HUDEP-2 (cell line): ENCODE measurements around the gene LDHD.
"Not testable (repeated sequence)": the region's sequence is repeated elsewhere in the genome, so short reads cannot be mapped to it uniquely, and the experiment has no call there.

Source experiments
- DNase-seq, 76 experiments: peaks; one replicate each; lab custom pipeline; 2025; ENCODE audit not compliant: unreplicated experiment in 76 of 76; lab: John Stamatoyannopoulos, UW

The LDHD gene

GRCh38 chr16:75116081-75116910 is at the start of gene LDHD:
Gene LDHD (minus strand): TSS chr16:75116780. CDS start chr16:75116720, 60 bp downstream.
- peak in 63 of 76 experiments; percentile 9 to 75 (median 50) for DNase-seq

- DNase-seq, result no peak
Measured at GRCh38 chr16:75160386-75160785, 43.8 kb upstream of the LDHD start.

- DNase-seq, result no peak
Measured at GRCh38 chr16:75152635-75153034, 36.1 kb upstream of the LDHD start.

GRCh38 chr16:75151798-75152197 is 35.2 kb upstream of the LDHD start:
- DNase-seq, result no peak

- peak; percentile 44 to 93 (median 86) for DNase-seq
Measured at GRCh38 chr16:75148311-75149195, 32.0 kb upstream of the LDHD start, which contains the start of gene ZFP1. Gene ZFP1 (plus strand): TSS chr16:75148524. CDS start chr16:75152952, 4,428 bp downstream.

GRCh38 chr16:75147968-75148310 is 31.4 kb upstream of the LDHD start:
- no peak for DNase-seq

GRCh38 chr16:75143941-75144340 is 27.4 kb upstream of the LDHD start:
- no peak for DNase-seq

- no peak for DNase-seq
Measured at GRCh38 chr16:75139498-75139897, 22.9 kb upstream of the LDHD start.

GRCh38 chr16:75138636-75139035 is 22.1 kb upstream of the LDHD start:
- DNase-seq, result no peak

GRCh38 chr16:75138233-75138632 is 21.7 kb upstream of the LDHD start:
- DNase-seq, result no peak

GRCh38 chr16:75131081-75131480 is 14.5 kb upstream of the LDHD start:
- DNase-seq, result no peak

GRCh38 chr16:75130150-75130771 is 13.7 kb upstream of the LDHD start:
- DNase-seq, result peak in 5 of 76 experiments; percentile 2 to 38 (median 11)

- DNase-seq, result not testable (repeated sequence)
Measured at GRCh38 chr16:75129421-75130149, 13.0 kb upstream of the LDHD start.

- no peak for DNase-seq
Measured at GRCh38 chr16:75127713-75128415, 11.3 kb upstream of the LDHD start.

GRCh38 chr16:75122609-75123008 is 6.0 kb upstream of the LDHD start:
- DNase-seq, result no peak

GRCh38 chr16:75121949-75122568 is 5.5 kb upstream of the LDHD start:
- peak in 1 of 76 experiments; percentile 7 for DNase-seq

- DNase-seq, result no peak
Measured at GRCh38 chr16:75120253-75120652, 3.7 kb upstream of the LDHD start.

GRCh38 chr16:75118943-75119539 is 2.5 kb upstream of the LDHD start:
- no peak for DNase-seq

GRCh38 chr16:75116911-75117245 is 298 bp upstream of the LDHD start:
- DNase-seq, result no peak
